GM13977 (cell line): ENCODE results near the gene RAD51B.

Experiments
- DNase-seq: peaks from one replicate; pipeline ENCODE4 v3.0.0; 2012; ENCODE audit warnings: low spot score
- in situ Hi-C: fragments of 300-500 bp; cut with MboI; formaldehyde crosslinking; loops from one replicate; pipeline ENCODE4 v1.12.0; 2022; ENCODE audit warnings: low sequenced_read_pairs, low pct_unique_long_range_greater_than_20kb, mixed read lengths, inconsistent platforms; ENCODE audit not compliant: unreplicated experiment
- TF ChIP-seq, protein P1 (sequence below): IDR thresholded peaks from 2 replicates; pipeline ENCODE4 v1.5.1; 2012; ENCODE audit warnings: mild to moderate bottlenecking, control low read depth; ENCODE audit not compliant: insufficient read depth; ENCODE audit errors: extremely low read depth, missing control alignments

Gene RAD51B

GRCh38 chr14:68671909-68672308 lies 852.3 kb downstream of the RAD51B start:
- TF ChIP-seq, protein P1, sequence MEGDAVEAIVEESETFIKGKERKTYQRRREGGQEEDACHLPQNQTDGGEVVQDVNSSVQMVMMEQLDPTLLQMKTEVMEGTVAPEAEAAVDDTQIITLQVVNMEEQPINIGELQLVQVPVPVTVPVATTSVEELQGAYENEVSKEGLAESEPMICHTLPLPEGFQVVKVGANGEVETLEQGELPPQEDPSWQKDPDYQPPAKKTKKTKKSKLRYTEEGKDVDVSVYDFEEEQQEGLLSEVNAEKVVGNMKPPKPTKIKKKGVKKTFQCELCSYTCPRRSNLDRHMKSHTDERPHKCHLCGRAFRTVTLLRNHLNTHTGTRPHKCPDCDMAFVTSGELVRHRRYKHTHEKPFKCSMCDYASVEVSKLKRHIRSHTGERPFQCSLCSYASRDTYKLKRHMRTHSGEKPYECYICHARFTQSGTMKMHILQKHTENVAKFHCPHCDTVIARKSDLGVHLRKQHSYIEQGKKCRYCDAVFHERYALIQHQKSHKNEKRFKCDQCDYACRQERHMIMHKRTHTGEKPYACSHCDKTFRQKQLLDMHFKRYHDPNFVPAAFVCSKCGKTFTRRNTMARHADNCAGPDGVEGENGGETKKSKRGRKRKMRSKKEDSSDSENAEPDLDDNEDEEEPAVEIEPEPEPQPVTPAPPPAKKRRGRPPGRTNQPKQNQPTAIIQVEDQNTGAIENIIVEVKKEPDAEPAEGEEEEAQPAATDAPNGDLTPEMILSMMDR = no peak
- in situ Hi-C loops = no loop called here
- DNase-seq = no peak

DNA sequence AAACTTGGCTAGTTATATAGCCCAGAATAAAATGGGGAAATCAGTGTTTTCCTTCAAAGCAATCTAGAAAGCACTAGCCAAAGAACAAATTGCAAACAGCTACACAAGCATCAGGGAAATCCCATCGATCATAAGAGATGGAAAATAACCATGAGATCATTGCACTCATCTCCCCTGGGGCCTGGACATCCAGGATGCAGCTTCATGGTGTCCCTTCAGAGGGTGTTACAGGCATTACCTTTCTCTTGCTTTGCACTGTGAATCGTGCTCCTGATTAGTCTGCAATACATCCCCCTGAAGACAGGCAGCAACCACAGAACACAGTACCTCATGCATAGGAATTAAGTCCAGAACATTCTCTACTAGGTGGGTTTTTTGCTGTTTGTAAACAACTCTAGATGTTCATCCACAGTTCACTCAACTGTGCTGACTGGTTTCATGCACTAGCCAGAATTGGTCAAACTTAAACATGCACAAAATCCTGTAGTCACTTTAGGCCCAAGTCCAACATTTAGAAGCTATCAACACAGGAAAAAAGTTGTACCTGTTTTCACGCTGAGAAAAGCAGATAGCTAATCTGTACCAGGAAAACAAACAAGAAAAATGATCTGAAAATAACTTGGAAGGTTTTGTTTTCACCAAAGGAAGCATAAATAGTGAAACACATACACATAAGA lies 853.2 kb downstream of the RAD51B start:
- in situ Hi-C loops = no loop called here
- TF ChIP-seq, protein P1 = no peak
- no peak for DNase-seq

GRCh38 chr14:68673464-68673863 lies 853.9 kb downstream of the RAD51B start:
- DNase-seq = no peak
- in situ Hi-C loops = no loop called here
- TF ChIP-seq, protein P1 = no peak

DNA sequence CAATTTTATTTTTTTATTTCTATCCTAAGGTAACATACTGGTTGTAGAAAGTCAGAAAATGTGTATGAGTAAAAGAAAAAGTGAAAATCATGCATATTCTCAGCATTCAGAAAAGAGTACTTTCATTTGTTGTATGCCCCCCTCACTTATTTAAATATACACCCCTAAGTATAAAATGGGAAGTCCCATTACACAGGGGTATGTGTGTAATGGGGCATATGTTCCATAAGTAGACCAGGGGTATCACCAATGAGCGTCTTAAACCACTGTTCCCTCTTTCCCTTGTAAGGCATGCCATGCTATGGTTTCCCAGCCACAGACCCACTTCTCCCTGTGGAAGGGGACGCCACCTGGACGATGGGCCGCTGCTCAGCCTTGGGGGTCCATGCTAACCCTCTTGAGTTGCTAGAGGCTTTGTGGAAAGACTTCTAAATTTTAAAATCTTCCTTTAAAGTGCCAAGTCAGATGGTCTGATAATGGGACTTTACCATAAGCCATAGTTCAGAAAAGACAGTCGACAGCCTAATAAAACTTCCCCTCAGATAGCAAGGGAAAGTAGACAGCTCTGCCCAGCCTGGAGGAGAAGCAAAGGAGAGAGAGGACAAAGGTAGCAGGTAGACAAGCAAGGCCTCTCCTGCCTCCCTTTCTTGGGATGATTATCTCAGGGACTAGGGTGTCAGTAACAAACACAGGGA lies 855.1 kb downstream of the RAD51B start:
- no peak for DNase-seq
- TF ChIP-seq, protein P1 = no peak
- in situ Hi-C loops = no loop called here

DNA sequence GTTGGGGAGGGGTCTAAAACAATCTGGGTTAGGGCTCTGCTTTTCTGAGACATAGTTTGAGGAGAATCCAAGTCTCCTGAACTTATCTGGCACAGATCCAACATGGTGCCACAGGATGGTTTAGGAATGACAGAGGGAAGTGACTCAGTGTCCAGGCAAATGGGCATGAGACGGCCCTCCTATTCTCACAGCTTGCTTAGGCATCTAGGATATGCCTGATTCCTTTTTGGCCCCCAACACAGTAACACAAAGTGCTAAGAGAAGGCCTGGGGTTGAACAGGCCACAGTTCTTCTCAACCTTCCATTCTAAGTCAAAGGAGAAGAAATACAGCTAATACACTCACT lies 855.6 kb downstream of the RAD51B start:
- in situ Hi-C loops = no loop called here
- DNase-seq = no peak
- TF ChIP-seq, protein P1 = no peak

- no peak for DNase-seq
- in situ Hi-C loops = no loop called here
- TF ChIP-seq, protein P1 = no peak
Measured at GRCh38 chr14:68676511-68676943, 856.9 kb downstream of the RAD51B start.
